ENCODE data around the gene LAMB3.

GRCh38 chr1:209642816-209643215 lies 9.4 kb downstream of the LAMB3 start:
- TF ChIP-seq, protein P1, sequence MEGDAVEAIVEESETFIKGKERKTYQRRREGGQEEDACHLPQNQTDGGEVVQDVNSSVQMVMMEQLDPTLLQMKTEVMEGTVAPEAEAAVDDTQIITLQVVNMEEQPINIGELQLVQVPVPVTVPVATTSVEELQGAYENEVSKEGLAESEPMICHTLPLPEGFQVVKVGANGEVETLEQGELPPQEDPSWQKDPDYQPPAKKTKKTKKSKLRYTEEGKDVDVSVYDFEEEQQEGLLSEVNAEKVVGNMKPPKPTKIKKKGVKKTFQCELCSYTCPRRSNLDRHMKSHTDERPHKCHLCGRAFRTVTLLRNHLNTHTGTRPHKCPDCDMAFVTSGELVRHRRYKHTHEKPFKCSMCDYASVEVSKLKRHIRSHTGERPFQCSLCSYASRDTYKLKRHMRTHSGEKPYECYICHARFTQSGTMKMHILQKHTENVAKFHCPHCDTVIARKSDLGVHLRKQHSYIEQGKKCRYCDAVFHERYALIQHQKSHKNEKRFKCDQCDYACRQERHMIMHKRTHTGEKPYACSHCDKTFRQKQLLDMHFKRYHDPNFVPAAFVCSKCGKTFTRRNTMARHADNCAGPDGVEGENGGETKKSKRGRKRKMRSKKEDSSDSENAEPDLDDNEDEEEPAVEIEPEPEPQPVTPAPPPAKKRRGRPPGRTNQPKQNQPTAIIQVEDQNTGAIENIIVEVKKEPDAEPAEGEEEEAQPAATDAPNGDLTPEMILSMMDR (IDR thresholded peaks at IDR 0.05): no peak
- no peak for TF ChIP-seq EZH2phosphoT487 (IDR thresholded peaks at IDR 0.05)
- TF ChIP-seq EZH2 (IDR thresholded peaks at IDR 0.05): no peak
